Uterus (tissue), 2 donors: ENCODE results near the gene TRUB2.

Source experiments
- POLR2A ChIP-seq, 2 donors: fragments of 450-650 bp; IDR thresholded peaks; one replicate each; pipeline ENCODE4 v1.6.1; 2016; ENCODE audit warnings: antibody characterized with exemption in 2 of 2, mild to moderate bottlenecking in 1 of 2, moderate library complexity in 1 of 2
- TF ChIP-seq, protein P1 (sequence below), 4 experiments: fragments of 200-600 bp in 2 of 4; fragments of 450-650 bp in 2 of 4; sonication (generic) in 2 of 4; IDR thresholded peaks; one replicate each; pipeline ENCODE4 v1.5.1; 2016 to 2019; ENCODE audit warnings: antibody characterized with exemption in 4 of 4, mild to moderate bottlenecking in 2 of 4, moderate library complexity in 1 of 4

DNA sequence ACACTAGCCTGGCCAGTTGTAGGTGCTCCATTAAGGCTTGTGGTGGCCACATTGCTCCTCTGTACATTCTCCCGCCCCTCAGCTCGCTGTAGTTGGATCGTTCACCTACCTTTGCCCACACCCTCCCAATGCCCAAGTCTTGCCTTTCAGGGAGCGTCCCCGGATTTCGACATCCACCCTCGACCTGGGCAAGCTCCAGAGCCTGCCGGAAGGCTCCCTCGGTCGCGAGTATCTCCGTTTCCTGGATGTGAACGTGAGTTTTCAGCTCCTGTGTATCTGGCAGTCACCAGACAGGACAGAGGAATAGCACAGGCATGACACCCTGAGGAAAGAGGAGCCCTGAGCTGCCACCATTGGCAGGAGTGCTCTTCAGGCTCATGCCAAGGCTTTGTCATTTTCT, 3.4 kb upstream of the TRUB2 start:
- TF ChIP-seq, protein P1, sequence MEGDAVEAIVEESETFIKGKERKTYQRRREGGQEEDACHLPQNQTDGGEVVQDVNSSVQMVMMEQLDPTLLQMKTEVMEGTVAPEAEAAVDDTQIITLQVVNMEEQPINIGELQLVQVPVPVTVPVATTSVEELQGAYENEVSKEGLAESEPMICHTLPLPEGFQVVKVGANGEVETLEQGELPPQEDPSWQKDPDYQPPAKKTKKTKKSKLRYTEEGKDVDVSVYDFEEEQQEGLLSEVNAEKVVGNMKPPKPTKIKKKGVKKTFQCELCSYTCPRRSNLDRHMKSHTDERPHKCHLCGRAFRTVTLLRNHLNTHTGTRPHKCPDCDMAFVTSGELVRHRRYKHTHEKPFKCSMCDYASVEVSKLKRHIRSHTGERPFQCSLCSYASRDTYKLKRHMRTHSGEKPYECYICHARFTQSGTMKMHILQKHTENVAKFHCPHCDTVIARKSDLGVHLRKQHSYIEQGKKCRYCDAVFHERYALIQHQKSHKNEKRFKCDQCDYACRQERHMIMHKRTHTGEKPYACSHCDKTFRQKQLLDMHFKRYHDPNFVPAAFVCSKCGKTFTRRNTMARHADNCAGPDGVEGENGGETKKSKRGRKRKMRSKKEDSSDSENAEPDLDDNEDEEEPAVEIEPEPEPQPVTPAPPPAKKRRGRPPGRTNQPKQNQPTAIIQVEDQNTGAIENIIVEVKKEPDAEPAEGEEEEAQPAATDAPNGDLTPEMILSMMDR (IDR thresholded peaks at IDR 0.05) = no peak
- no peak for TF ChIP-seq POLR2A (IDR thresholded peaks at IDR 0.05)
